Measurements from ENCODE around the gene CGNL1. TPM values are rescaled to one million over a fixed set of nuclear protein-coding genes. Genes with fewer than 3 reads are reported as not detected.

The CGNL1 gene
- polyA plus RNA-seq, 1 of the 3 experiments (the other 2 are of a cell fraction): 0.23 TPM

DNA sequence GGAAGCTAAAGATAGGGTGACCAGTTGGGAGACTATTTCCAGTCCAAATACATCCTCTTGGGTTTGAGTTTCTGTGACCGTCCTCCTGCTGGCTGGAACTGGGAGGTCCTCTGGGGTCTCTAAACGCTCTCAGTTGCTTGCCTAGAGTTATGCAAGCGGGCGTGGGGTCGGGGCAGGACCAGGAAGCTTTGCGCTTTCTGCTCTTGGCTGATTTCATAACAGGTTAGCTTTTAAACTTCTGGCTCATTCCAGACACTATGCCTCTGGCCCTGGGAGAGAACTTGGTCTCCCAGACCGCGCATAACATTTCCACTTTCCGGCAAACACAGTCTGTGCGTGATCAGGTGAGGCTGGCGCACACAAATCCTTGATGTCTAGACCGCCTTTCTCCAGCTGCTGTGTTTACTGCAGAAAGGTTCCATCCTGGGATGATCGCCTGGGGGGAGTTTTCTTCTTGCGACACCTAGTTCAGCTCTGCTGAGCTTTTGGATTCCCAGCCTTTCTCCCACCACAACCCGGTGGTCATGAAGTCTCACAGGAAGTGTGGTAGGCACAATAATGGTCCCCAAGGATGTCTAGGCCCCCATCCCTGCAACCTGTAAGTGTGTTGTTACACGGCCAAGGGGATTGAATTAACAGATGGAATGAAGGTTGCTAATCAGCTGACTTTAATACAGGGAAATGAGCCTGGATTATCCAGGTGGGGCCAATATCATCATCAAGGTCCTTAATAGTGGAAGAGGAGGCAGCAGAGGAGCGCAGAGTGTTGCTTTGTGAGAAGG, 23.6 kb upstream of the CGNL1 start:
- no peak overlapping the region for H3K4me3 ChIP-seq (ENCODE audit: low read depth in 2 of 2, low read length in 1 of 2)
- no peaks in the 10 kb centered on the region for H3K36me3 ChIP-seq (replicated peaks in 1 of 2; ENCODE audit: control insufficient read depth in 1 of 2, insufficient read depth in 2 of 2, low read length in 1 of 2)
- H4K20me1 ChIP-seq (ENCODE audit: insufficient read depth): no peaks in the 10 kb centered on the region
- H3K9me2 ChIP-seq: no peaks in the 10 kb centered on the region
- H3K9ac ChIP-seq: no peak overlapping the region
- no peaks in the 10 kb centered on the region for H3K79me2 ChIP-seq (ENCODE audit: insufficient read depth)
- no peaks in the 10 kb centered on the region for H3F3A ChIP-seq (replicated peaks; ENCODE audit: insufficient read depth)
- H3K27ac ChIP-seq (ENCODE audit: low read depth in 2 of 2, low read length in 1 of 2): no peak overlapping the region
- 87% methylated on average over 15 of the region's 17 CpGs for WGBS (ENCODE audit: low lambda C conversion rate)
- no peaks in the 10 kb centered on the region for H3K27me3 ChIP-seq (ENCODE audit: insufficient read depth)
- CTCF ChIA-PET: interaction anchor here (0.9 to 7.7 kb wide), 6 partner anchors 12 to 215 kb away, joined by 3 to 60 read pairs (median 4); no protein-coding TSS in a partner anchor
- no peak overlapping the region for H2AFZ ChIP-seq (ENCODE audit: low read depth)
- TF ChIP-seq FOXJ3 (CRISPR knock-in tag; IDR thresholded peaks at IDR 0.05): no peak
- TF ChIP-seq GATA2 (CRISPR knock-in tag; IDR thresholded peaks at IDR 0.05): no peak
- no peak for TF ChIP-seq JUND (IDR thresholded peaks at IDR 0.05)
- no peak for TF ChIP-seq FOXM1 (IDR thresholded peaks at IDR 0.05; ENCODE audit: low read depth)
- no peak for TF ChIP-seq MXI1 (IDR thresholded peaks at IDR 0.05; ENCODE audit: low read depth, low read length)
- no peak overlapping the region for H3K4me2 ChIP-seq
- no peak for DNase-seq
- POLR2A ChIA-PET: no interaction called here
- H3K9me3 ChIP-seq: no peaks in the 10 kb centered on the region
- H3K4me1 ChIP-seq (ENCODE audit: control insufficient read depth in 1 of 2, insufficient read depth in 2 of 2, low read depth in 1 of 2, low read length in 1 of 2): peaks cover 0 to 2% of the 10 kb centered on the region in 2 experiments; a peak in 2 of 4 replicates

DNA sequence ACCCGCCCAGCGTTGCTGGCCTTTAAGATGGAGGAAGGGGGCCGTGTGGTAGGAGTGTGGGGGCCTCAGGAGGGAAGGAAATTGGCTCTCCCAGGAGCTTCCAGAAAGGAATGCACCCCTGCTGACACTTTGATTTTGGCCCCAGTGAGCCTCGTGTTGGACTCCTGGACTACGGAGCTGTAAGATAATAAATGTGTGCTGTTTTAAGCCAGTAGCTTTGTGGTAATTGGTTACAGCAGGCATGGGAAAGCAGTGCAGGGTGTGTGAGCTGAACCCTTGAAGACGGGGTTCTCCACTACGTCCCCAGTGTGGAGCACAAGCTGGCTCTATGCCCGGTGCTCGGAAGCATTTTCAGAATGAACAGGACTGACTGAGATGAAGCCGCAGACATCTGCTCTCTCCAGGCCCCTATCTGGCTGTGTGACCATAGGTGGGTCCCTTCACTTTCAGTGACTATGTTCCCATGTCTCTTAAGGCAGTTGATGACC, 22.9 kb upstream of the CGNL1 start:
- WGBS (ENCODE audit: low lambda C conversion rate): 68% methylated on average over 10 of the region's 10 CpGs
- no peak overlapping the region for H3K27ac ChIP-seq (ENCODE audit: low read depth in 2 of 2, low read length in 1 of 2)
- no peaks in the 10 kb centered on the region for H3F3A ChIP-seq (replicated peaks; ENCODE audit: insufficient read depth)
- POLR2A ChIA-PET: no interaction called here
- H3K9me3 ChIP-seq: no peaks in the 10 kb centered on the region
- no peak overlapping the region for H2AFZ ChIP-seq (ENCODE audit: low read depth)
- no peak overlapping the region for H3K4me3 ChIP-seq (ENCODE audit: low read depth in 2 of 2, low read length in 1 of 2)
- H3K36me3 ChIP-seq (replicated peaks in 1 of 2; ENCODE audit: control insufficient read depth in 1 of 2, insufficient read depth in 2 of 2, low read length in 1 of 2): no peaks in the 10 kb centered on the region
- no peak overlapping the region for H3K9ac ChIP-seq
- peaks cover 0 to 2% of the 10 kb centered on the region in 2 experiments; a peak in 2 of 4 replicates for H3K4me1 ChIP-seq (ENCODE audit: control insufficient read depth in 1 of 2, insufficient read depth in 2 of 2, low read depth in 1 of 2, low read length in 1 of 2)
- H4K20me1 ChIP-seq (ENCODE audit: insufficient read depth): no peaks in the 10 kb centered on the region
- H3K4me2 ChIP-seq: no peak overlapping the region
- H3K9me2 ChIP-seq: no peaks in the 10 kb centered on the region
- H3K27me3 ChIP-seq (ENCODE audit: insufficient read depth): no peaks in the 10 kb centered on the region
- TF ChIP-seq EZH2phosphoT487 (IDR thresholded peaks at IDR 0.05; ENCODE audit: borderline replicate concordance, low read depth) (no peak), RFX5 (IDR thresholded peaks at IDR 0.05; ENCODE audit: low read length) (no peak), TEAD4 (IDR thresholded peaks at IDR 0.05; ENCODE audit: borderline replicate concordance, insufficient read depth) (no peak), FOXJ3 (CRISPR knock-in tag; IDR thresholded peaks at IDR 0.05) (no peak), RCOR1 (IDR thresholded peaks at IDR 0.05; ENCODE audit: low read length) (no peak), ELF1 (IDR thresholded peaks at IDR 0.05) (no peak), EP300 (IDR thresholded peaks at IDR 0.05; ENCODE audit: borderline replicate concordance in 1 of 2, low read depth in 1 of 2, low read length in 1 of 2) (no peak)
- TF ChIP-seq, protein P1, sequence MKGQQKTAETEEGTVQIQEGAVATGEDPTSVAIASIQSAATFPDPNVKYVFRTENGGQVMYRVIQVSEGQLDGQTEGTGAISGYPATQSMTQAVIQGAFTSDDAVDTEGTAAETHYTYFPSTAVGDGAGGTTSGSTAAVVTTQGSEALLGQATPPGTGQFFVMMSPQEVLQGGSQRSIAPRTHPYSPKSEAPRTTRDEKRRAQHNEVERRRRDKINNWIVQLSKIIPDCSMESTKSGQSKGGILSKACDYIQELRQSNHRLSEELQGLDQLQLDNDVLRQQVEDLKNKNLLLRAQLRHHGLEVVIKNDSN (IDR thresholded peaks at IDR 0.05; ENCODE audit: borderline replicate concordance, low read depth): no peak
- CTCF ChIA-PET: interaction anchor here (1.2 to 7.7 kb wide), 3 partner anchors 13 to 208 kb away, joined by 3 to 60 read pairs (median 25); no protein-coding TSS in a partner anchor
- DNase-seq: no peak
- no peaks in the 10 kb centered on the region for H3K79me2 ChIP-seq (ENCODE audit: insufficient read depth)
